LNCAP (cell line): ENCODE results near the gene CPA3.
A peak's percentile ranks its signal among the peaks of the same experiment; 100 is the strongest.

Experiments
- CTCF ChIP-seq: fragments of 450-650 bp; IDR thresholded peaks from 2 replicates; pipeline ENCODE4 v1.5.1; 2017; ENCODE audit warnings: mild to moderate bottlenecking

CPA3 gene

GRCh38 chr3:148880681-148881080 lies 15.6 kb downstream of the CPA3 start:
- TF ChIP-seq CTCF = peak; percentile 49

GRCh38 chr3:148881286-148881685 lies 16.2 kb downstream of the CPA3 start:
- no peak for TF ChIP-seq CTCF

GRCh38 chr3:148882288-148882687 lies 17.2 kb downstream of the CPA3 start:
- TF ChIP-seq CTCF = no peak

- TF ChIP-seq CTCF = no peak
These were observed 18.1 kb downstream of the CPA3 start for GRCh38 chr3:148883163-148883562.

GRCh38 chr3:148884261-148884660 lies 19.2 kb downstream of the CPA3 start:
- no peak for TF ChIP-seq CTCF

- no peak for TF ChIP-seq CTCF
These were observed 24.7 kb downstream of the CPA3 start for GRCh38 chr3:148889828-148890227.

- TF ChIP-seq CTCF = no peak
These were observed 31.0 kb downstream of the CPA3 start for GRCh38 chr3:148896062-148896461.
